ENCODE results near the gene NAV2.

The NAV2 gene

GRCh38 chr11:19903620-19904069 lies 191.0 kb downstream of the NAV2 start:
- in situ Hi-C loops (cut with HindIII; ENCODE audit: low sequenced_read_pairs) = no loop called here
- peak; percentile 74 for DNase-seq (ENCODE audit: low read depth)
- TF ChIP-seq CTCF (IDR thresholded peaks at IDR 0.05; ENCODE audit: low read depth, low read length, missing control alignments) = peak; percentile 84
- no peak overlapping the region for H3K4me3 ChIP-seq (ENCODE audit: low read depth, low read length)

- no peak overlapping the region for H3K4me3 ChIP-seq (ENCODE audit: low read depth, low read length)
- peak; percentile 53 for TF ChIP-seq CTCF (IDR thresholded peaks at IDR 0.05; ENCODE audit: low read depth, low read length, missing control alignments)
- DNase-seq (ENCODE audit: low read depth) = no peak
- in situ Hi-C loops (cut with HindIII; ENCODE audit: low sequenced_read_pairs) = no loop called here
Measured at GRCh38 chr11:19905280-19905853, 192.7 kb downstream of the NAV2 start.

GRCh38 chr11:19906126-19906525 lies 193.5 kb downstream of the NAV2 start:
- TF ChIP-seq CTCF (IDR thresholded peaks at IDR 0.05; ENCODE audit: low read depth, low read length, missing control alignments) = no peak
- DNase-seq (ENCODE audit: low read depth) = no peak
- in situ Hi-C loops (cut with HindIII; ENCODE audit: low sequenced_read_pairs) = no loop called here
- H3K4me3 ChIP-seq (ENCODE audit: low read depth, low read length) = no peak overlapping the region

GRCh38 chr11:19907008-19907579 lies 194.5 kb downstream of the NAV2 start:
- no peak overlapping the region for H3K4me3 ChIP-seq (ENCODE audit: low read depth, low read length)
- no peak for DNase-seq (ENCODE audit: low read depth)
- TF ChIP-seq CTCF (IDR thresholded peaks at IDR 0.05; ENCODE audit: low read depth, low read length, missing control alignments) = no peak
- in situ Hi-C loops (cut with HindIII; ENCODE audit: low sequenced_read_pairs) = no loop called here

GRCh38 chr11:19907839-19908238 lies 195.2 kb downstream of the NAV2 start:
- no peak for DNase-seq (ENCODE audit: low read depth)
- no peak for TF ChIP-seq CTCF (IDR thresholded peaks at IDR 0.05; ENCODE audit: low read depth, low read length, missing control alignments)
- no peak overlapping the region for H3K4me3 ChIP-seq (ENCODE audit: low read depth, low read length)
- in situ Hi-C loops (cut with HindIII; ENCODE audit: low sequenced_read_pairs) = no loop called here

- no peak for DNase-seq (ENCODE audit: low read depth)
- TF ChIP-seq CTCF (IDR thresholded peaks at IDR 0.05; ENCODE audit: low read depth, low read length, missing control alignments) = no peak
- no peak overlapping the region for H3K4me3 ChIP-seq (ENCODE audit: low read depth, low read length)
- in situ Hi-C loops (cut with HindIII; ENCODE audit: low sequenced_read_pairs) = no loop called here
Measured at GRCh38 chr11:19910931-19911330, 198.3 kb downstream of the NAV2 start.

All from astrocyte of the cerebellum (primary cell).